Head of caudate nucleus (tissue), 42 donors: ENCODE results near the gene NRG2.

Experiments used
- DNase-seq, 42 donors: peaks; one replicate each; pipeline versions ENCODE4 v3.0.0 to v3.0.0-alpha.2; 2020 to 2021; ENCODE audit warnings: mixed read lengths in 7 of 42
- intact Hi-C: fragments of 100-400 bp; cut with DNase I; formaldehyde crosslinking; loops from one replicate; pipeline ENCODE4 v1.15.0; 2022

Gene NRG2

DNA sequence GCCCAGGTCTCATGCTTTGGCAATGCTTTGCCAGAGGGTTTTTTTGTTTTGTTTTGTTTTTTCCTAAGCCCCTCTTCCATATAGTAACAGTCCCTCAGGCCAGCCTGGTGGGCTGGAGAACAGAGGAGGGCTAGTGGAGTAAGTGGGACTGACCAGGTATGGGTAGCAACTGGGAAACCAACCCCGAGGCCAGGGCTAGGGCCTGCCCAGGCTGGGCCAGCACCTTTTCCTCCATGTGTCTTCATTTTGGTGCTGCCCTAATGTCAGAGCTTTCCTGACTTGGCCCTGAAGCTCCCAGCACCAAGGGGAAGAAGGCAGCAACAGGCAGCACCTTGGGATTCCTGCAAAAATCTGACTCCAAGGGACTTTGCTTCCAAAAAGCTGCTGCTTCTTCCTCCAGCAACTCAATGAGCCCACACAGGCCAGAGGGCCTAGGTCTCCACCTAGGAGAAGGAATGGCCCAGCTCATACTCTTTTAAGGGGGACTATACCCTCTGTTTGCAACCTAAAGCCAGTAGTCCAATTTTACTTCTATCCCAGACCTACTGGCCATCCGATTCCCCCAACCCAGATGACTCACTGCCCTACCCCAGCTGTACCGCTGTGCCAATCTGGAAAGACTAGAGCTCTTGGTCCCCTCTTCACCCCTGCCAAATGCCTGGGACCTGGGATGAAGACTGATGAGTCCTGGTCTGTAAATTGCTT is 142.4 kb downstream of the NRG2 start:
- peak in 1 of 42 donors; percentile 9 for DNase-seq
- intact Hi-C loops = no loop called here

DNA sequence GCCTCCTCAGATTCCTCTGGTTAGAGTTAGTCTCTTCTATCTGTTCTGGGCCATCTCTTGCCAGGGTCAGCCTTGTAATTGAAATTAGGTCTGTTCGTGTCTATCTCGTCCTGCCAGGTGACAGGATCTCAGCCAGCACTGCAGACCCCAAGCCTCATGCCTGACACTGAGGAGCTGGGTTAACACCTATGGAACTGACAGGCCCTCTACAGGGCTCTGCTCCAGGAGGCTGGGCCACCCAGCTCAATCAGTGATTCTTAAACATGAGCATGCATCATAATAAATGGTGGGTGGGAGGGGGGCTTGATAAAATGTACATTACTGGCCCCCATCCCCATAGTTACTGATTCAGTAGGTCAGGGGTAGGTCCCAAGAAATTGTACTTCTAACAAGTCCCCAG is 144.1 kb downstream of the NRG2 start:
- intact Hi-C loops = no loop called here
- DNase-seq = peak in 1 of 42 donors; percentile 7

DNA sequence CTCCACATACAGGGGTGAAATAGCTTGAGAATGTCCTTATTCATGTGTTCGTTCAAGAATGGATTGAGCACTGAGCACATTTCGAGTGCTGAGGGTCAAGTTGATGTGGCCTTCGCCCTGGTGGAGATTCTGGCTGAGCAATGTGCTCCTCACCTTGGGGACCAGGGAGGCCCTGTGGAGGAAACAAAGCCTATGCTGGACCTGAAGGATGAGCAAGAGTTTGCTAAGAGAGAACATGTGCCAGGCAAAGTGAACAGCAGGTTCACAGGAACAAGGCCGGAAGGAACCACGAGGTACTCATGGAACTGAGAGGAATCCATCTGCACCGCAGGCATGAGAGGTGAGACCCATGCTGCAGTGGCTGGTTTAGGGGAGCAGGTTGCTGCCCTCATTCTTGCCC is 145.1 kb downstream of the NRG2 start:
- intact Hi-C loops = no loop called here
- no peak for DNase-seq

DNA sequence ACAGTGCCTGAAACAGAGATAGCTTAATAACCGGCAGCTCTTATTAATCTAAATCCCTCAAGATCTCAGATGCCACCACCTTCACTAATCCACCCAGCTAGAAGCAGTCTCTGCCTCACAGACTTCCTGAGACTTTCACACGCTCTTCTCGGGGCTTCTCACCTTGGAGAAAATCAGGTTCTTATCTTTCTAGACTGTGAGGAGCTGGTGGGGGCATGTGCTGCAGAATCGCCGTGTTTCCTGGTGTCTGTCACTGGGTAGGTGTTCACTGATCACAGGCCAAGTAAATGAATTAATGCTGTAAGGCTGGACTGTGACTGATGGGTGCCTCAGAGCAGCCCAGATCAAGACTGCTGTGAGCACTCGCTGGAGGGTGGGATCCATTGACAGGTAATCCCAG is 145.8 kb downstream of the NRG2 start:
- intact Hi-C loops = no loop called here
- DNase-seq = peak in 1 of 42 donors; percentile 4

DNA sequence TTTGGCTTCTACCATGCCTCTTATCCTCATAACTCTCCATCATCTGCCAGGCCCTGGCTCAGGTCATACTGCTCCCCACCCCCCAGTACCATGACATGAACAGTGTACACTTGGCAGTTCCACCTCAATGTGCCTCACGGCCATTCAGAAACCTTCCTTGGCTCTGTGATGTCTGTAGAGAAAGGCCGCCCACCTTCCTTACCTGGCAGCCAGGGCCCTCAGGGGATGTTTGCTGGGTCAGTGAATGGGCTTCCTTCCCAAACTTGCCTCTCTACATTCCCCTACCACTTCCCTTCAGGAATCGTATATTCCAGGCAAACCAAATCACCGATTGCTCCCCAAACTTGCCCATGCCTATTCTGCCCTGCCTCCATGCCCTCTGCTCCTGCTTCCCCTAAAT is 146.4 kb downstream of the NRG2 start:
- DNase-seq = no peak
- intact Hi-C loops = no loop called here

DNA sequence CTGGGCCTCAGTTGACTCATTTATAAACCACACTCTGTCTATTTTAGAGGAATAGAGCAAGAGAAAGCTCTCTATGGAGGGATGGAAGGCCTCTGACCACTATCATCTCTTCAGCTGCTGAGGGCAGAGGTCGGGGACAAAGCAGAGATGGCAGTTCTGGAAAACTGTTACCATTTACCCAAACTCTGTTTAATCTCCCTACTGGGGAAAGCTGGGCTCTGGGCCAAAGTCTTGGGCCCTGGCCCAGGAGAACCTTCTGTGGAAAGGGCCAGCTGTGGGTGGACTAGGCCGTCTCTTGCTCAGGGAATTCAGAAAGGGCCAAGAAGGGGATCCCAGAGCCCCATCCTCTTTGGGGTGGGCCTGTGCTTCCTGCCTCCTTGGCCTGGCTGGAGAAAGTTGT is 147.5 kb downstream of the NRG2 start:
- DNase-seq = peak in 24 of 42 donors; percentile 18 to 63 (median 43)

DNA sequence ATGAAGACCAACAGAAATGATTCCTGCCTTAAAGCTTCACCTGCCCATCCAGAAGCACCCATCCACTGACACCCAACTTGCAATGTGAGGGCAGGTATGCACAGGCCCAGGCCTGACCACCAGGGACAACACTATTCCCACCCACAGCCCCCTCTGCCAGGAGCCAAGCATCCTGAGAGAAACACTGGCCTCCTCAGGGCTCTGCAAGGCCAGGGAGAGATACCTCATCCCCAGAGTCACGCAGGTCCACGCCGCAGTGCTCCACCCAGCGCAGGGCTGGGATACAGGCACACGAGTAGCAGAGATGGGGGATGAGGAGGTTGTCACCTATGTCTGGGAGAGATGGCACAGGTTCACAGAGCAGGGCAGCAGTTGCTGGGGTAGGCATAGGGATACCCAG is 148.1 kb downstream of the NRG2 start:
- DNase-seq = no peak
- intact Hi-C loops = no loop called here

More for the DNA sequence above, 147.5 kb downstream of the NRG2 start:
- intact Hi-C loops = no loop called here

DNA sequence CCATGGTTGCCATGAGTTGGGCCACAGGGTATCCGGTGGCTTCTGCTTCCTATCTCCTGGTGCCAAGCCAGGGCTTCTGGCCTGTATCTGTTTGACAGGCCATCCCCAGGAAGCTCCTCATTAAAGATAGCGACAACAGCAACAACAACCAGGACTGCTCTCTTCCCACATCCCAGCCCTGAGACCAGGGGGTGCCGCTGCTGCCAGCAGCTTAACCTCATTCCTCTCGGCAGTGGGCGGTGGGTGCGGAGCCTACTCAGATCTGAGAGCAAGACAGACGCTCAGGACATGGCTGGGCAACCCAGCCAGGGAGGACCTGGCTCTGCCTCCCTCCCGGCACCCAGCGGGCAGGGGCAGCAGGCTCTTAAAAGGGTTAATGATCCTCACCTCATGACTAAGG is 149.2 kb downstream of the NRG2 start:
- DNase-seq = no peak

DNA sequence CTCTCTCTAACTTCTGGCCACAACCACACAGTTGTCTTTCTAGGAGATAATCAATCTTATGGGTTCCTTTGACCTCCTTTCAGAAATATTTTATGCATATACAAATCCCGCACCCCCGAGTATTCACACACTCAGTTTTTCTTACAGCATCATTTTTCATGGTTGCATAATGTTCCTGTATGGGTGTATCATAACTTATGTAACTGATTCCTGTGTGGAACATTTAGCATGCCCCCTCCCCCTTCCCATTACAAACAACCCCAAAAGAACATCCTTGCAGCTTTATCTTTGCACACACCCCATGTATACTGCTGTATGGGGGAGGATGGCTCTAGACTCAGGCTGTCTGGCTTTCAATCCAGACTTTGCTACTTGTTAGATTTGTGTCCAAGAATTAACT is 153.7 kb downstream of the NRG2 start:
- no peak for DNase-seq
- intact Hi-C loops = no loop called here

More for the DNA sequence above, 149.2 kb downstream of the NRG2 start:
- intact Hi-C loops = no loop called here

DNA sequence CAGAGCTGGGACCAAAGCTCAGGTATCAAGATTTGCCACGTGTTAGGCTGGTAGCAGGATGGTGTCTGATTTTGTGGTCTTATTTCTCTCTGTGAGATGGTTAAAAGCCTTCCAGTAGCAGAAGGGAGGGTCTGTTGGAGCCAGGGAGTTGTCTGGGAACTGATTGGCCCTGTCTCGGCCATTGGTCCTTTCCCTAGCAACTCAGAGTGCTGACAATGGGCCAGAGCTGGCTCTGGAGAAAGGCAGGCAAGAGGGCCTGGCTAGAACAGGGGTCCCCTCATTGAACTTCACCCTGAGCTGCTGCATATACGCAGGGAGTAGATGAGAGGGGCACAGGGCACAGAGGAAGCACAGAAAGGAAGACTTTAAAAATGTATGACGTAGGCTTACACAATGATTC is 154.7 kb downstream of the NRG2 start:
- intact Hi-C loops = no loop called here
- peak in 4 of 42 donors; percentile 13 to 50 (median 31) for DNase-seq

DNA sequence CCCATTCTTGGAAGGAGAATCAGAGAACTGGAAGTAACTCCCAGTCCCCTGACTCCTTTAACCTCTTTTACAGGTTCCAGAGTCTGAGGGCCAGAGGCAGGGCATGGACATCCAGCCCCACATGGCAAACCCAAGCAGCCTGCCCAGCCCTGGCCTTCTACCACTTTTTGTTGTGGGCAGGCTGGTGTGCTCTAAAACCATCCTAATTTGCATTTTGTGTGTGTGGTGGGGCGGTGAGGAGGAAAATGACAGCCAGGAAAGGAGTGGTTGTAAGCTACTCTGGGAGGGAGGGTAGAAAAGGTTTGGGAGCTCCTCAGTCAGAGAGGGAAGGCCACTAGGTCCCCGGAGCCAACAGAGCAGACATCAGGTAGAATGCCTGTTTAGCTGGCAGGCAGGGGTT is 156.9 kb downstream of the NRG2 start:
- intact Hi-C loops = no loop called here
- peak in 2 of 42 donors; percentile 10 to 27 for DNase-seq

DNA sequence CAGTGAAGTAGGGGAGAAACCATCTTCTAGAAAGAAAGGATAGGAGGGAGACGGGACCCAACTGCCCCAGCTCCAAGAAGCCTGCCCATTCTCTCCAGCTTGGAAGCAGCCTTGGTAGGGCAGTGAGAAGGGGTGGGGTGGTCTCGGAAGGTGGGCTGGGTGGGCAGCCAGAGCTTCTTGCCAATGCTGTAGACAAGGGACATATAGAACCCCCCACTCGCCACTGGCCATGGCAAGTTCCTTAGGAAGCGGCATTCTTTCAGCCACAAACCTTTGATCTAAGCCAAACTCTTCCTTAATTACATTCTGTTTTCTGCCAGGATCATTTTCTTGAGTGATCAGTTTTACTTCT is 157.3 kb downstream of the NRG2 start:
- intact Hi-C loops = no loop called here
- no peak for DNase-seq

DNA sequence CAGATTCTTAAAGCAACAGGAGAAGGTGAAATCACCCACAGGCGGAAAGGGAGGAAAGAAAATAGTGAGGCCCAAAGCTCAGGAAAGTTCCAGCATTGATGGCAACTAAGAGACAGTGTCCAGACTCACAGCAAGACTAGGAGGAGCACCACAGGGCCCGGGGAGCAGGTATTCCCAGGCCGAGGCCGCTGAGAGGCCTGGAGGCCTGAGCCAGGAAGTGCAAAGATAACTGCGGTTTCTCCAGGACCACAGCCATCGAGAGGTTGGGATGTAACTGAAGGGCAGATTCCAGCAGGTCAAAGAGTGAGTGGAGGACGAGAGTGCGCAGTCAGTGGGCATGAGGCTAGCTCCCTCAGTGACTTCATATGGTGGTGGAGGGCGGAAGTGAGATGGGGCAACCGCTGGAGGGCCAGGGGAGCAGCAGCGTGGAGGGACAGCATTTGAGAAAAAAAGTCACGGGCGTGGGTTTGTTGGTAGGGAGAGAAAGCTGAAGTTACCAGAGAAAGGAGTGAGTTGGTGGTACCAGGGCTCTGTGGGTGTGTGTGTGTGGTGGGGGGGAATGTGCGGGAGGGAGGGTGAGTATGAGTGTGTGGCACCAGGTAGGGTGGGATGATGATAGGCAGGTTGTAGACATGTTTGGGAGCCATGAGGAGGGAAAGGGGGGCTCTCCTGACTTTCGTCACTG is 157.8 kb downstream of the NRG2 start:
- intact Hi-C loops = no loop called here
- peak in 1 of 42 donors; percentile 16 for DNase-seq

DNA sequence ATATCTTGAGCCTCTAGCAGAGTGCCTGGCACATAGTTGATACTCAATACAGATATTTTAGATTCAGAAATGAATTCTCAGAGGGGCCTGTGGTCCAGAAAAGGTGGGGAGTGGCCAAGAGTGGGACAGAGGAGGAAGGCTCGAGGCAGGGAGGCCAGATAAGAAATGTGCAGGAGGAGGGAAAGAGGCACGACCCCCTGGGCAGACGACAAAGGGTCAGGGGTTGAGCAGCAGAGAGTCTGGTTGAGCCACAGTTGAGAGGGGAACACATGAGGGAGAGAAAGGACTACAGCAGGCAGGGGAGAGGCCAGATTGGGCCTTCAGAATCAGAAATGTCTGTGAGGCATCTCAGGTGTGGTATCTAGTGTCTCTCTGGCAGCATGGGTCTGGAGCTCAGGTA is 158.4 kb downstream of the NRG2 start:
- DNase-seq = no peak

DNA sequence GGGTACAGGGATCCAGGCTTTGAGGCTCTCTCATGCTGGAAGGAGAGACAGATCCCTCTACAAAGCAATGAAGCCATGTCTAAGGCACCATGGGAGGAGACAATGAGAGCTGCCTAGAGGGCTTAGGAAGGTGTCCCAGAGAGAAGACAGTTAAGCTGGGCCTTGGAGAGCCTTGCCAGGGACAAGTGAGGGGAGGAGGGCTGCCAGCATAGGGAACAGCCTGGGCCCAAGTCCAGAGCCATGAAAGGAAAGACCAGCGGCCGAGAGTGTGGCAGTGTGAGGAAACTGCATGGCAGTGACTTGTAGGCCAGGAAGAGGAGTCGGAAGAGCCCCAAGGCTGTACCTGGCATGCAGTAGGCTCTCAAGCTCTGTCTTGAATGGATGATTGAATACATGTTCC is 159.0 kb downstream of the NRG2 start:
- DNase-seq = peak in 9 of 42 donors; percentile 19 to 52 (median 37)
- intact Hi-C loops = no loop called here

More for the DNA sequence above, 158.4 kb downstream of the NRG2 start:
- intact Hi-C loops = no loop called here

DNA sequence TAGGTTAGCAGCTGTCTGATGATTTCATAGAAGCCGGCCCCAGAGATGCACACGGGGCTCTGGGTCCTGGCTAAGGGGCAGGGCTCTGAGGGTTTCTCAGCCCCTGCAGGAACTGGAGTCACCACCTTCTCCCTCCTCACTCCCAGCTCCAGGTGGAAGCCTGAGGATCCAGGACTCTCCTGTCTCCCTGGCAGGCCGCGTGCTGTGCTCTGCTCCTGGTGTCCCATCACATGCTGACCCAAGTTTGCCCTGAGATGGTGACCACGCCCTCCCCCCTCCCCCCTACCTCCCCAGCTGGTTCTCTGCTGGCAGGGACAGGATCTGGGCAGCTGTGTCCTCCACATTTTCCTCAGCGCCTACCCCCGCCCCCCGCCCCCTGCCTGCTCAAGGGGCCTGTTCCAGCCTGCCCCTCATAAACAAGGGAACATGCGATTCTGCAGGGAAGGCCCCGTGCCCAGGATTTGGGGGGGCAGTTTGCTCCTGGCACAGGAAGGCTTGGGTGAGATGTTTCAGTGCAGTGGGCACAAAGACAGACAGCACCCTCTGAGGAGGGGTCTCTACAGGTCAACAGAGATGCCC is 160.0 kb downstream of the NRG2 start:
- intact Hi-C loops = no loop called here
- no peak for DNase-seq

DNA sequence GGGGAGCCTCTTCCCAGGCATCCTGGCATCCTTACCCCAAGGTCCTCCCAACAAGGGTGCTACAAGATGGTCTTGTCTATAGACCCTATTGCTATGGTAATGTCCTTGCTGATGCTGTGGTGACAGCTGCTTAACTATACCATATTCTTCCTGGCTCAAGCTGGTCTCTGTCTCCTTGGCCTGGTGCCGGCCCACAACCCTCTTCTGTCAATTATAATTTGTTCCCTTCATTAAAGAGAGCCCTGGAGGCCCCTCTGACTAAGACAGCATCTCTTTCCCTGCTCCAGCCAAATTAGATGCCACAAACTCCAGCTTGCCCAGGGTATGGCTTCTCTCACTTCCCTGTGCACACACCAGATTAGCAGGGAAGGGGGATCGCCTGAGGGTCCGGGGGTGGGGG is 160.8 kb downstream of the NRG2 start:
- intact Hi-C loops = no loop called here
- no peak for DNase-seq

DNA sequence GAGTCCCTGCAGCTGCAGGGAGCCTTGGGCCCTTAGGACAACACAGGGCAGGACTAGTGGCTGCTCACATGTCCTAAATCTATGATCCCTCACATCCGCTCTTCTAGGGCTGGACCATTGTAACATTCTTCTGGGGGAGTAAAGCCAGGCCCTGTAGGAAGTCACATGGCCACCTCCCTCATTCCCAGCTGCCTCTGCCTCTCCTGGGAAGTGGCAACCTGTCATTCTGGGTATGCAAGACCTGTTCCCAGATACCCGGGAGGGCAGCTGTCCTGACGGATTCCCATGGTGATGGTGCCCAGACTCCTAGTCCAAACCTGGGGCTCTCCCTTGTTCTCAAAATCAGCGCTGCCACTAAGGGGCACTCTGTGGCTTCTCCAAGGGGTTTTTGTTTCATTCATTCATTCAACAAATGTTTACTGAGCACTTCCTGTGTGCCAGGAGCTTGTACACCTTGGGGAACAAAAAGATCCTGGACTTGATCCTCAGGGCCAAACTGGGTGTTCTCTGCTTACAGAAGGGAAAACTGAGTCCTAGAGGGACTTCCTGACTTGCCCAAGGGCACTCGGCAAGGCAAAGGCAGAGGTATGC is 161.9 kb downstream of the NRG2 start:
- DNase-seq = no peak
- intact Hi-C loops = no loop called here

DNA sequence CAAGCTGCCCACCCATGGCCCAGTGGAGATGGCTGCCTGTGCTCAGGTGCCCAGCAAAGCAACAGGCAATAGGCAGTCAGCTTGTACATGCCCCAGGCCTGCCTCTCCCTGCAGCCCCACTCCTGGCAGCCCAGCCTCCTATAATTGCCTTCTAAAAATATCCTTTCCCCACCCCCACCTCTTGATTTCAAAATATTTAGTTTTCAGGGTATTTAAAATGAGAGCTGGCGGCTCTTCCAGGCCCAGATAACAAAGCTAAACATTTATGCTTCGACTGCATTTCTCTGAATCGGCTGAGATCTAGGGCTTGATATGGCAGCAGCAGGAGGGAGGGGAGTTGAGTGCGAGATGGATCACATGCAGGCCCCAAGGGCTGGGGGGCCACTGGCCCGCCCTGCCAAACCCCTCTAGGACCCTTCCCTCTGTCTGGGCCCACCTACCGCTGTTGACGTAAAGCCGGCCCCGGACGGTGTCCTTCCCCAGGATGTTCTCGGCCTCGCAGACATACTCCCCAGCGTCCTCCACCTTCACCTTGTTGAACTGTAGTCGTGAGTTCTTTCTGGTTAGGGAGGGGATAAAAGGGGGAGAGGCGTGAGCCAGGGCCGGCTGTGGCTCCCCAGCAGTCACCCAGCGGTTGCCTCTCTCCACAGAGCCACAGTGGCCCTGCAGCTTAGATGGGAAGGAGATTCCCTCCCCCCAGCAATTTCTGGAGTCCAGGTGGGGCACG is 162.5 kb downstream of the NRG2 start:
- no peak for DNase-seq
- intact Hi-C loops = no loop called here
